Dermis blood vessel endothelial cell (primary cell): ENCODE data around the gene LAPTM5. TPM values are rescaled to one million over a fixed set of nuclear protein-coding genes. Genes with fewer than 3 reads are reported as not detected.
A peak's percentile ranks its signal among the peaks of the same experiment; 100 is the strongest.

Experiments
- DNase-seq: peaks from one replicate; pipeline ENCODE4 v3.0.0; 2010
- total RNA-seq: library from RNA; depleted of rRNA; stranded (reverse); fragments of >200 nt; gene quantifications from 2 replicates; pipeline ENCODE4 v1.2.3, GENCODE V29; 2014

Gene LAPTM5
- total RNA-seq, 1 donor from 2014 or later, result 23.1 TPM

GRCh38 chr1:30755334-30755733 lies 2.2 kb downstream of the LAPTM5 start:
- DNase-seq, result no peak

DNA sequence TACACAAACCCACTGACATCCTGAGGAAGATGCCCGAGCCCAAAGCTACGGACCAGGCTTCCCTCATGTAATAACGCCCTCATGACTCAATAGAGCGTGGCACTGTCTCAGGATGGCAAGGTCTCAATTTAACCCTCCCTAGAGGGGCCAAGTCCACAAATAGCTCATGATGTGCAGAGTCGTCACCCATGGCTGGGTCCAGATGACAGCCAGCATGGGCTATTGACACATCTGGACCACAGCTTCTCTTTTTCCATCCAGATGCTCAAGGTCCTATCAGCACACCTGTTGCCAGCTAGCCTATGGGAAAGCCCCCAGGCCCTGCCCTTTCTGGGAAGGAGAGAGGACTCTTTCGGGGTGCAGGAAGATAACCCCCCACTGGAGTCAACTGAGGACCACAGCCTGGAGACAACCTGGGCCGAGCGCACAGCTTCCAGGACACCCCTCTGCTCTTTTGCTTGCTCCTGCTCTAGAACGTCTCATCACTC lies 2.8 kb downstream of the LAPTM5 start:
- no peak for DNase-seq

DNA sequence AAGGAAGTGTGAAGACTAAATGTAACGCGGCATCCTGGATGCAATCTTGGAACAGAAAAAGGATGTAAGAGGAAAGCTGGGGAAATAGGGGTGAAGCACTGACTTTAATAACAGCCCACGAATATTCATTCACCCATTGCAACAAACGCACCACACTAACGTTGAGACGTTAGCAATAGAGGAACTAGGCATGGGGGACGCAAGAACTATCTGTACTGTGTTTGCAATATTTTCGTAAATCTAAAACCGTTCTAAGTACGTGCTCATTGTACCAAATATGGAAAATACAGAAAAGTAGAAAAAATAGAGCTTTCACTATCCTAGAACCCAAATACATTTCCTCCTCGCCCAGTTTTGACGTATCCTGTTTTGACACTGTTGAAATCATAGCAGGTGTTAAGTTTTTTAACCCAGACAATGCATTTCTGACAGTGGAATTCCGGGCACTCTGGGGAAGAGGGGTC lies 3.9 kb downstream of the LAPTM5 start:
- no peak for DNase-seq

DNA sequence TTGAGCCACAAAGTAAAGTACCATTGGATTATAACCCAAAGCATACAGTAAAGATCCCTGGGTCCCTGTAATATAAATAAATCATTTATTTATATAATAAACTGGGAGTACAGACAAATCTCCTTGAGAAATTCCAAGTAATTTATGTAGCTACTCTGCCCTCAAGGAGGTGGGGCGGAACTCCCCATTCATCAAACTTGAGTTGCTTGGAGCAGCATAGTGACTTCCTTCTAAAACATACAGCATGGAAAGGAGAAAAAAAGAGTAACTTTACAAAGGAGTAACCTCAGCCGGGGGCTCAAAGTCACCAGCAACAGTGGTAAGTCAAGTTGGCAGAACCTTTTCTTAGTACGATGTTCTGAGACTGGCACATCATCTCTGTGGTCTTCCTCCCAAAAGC lies 4.5 kb downstream of the LAPTM5 start:
- no peak for DNase-seq

- peak; percentile 20 for DNase-seq
These were observed 5.0 kb downstream of the LAPTM5 start for GRCh38 chr1:30752651-30752908.

GRCh38 chr1:30751830-30752650 lies 5.5 kb downstream of the LAPTM5 start:
- no peak for DNase-seq

DNA sequence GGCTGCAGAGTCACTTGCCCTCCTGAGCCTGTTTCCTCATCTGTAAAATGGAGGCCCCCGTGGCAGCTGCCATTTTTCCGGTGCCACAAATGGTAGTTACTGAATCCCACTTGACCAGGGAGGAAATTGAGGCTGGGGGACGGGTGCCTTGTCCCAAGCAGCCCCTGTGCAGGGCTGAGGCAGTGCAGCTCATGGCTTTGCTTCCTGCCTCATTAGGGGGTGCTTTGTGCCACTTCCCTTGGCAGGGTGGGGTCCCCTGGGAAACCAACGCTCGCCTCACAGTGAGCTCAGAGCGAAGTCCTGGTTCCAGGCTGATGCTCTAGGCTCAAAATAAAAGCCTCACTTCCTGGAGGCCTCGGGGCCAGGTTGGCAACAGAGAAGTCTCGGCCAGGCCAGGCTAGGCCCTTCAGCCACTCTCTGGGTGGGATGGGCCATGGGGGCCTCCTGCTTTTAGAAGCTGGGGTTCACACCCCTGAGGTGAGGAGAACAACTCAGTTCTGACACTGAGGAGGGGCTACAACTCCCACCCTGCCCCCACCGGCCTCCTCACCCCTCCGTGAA lies 6.8 kb downstream of the LAPTM5 start:
- DNase-seq, result no peak

DNA sequence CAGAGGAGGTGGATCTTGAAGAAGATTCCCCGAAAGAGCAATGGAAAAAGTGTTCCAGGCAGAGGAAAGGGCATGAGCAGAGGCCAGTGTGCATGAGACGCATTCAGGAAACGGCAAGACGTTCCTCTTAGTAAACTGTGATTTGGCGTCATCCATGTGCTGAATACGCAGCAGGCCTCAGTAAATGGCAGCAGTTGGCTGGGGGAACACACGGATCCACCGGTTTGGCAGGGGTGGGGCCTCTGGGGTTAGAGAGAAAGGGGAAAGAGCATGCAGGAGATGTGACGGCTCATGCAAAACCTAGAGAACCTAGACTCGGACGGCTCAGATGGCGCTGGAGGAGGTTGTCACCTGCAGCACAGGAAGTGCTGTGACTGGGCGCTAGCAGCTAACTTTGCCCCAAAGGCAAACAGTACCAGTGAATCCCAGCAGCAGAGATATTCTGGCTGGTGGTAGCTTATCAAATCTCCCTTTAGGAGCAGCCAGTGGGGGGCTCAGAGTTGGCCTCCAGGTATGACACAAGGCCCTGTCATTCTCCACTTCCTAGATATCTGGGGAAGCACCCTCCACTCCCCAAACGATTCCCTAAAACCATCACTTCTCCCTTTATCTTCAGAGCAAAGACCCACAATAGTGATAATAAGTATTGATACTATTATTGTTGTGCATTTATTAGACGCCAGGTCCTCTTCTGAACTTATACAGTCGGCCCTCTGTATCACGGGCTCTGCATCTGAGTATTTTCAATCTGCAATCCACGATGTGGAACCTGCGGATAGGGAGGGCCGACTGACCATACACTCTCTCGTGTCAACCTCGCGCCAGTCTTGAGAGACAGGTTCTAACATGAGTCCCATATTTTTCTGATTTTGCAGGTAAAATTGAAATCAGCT lies 7.6 kb downstream of the LAPTM5 start:
- no peak for DNase-seq

DNA sequence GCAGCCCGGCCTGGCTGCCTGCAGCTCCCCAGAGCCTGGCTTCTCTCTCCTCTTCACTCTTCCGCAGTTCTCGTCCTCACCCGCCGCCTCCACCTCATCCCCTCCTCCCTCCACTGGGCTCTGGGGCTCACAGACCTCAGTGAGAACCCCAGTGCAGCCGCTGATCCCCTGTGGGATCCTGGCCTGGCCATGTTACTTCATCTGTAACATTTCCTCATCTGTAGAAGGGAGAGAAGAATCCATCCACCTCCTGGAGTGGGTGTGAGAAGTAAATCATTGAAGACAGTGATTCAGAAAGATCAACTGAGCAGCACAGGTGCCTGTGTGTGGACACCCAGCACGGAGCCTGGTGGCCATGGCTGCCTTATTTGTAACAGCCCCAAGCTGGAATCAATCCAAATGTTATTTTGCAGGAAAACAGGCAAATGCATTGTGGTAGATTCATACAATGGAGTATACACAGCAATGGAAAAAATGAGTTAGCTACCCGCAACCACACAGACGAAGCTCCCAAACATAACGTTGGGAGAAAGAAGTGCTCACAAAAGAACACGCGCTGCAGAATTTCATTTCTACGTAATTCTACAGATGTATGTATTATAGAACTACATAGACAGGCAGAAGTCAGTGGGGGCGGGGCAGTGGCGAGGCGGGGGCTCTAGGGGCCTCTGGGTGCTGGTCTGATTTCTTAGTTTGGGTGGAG lies 8.7 kb downstream of the LAPTM5 start:
- DNase-seq, result peak; percentile 63

GRCh38 chr1:30748098-30748698 lies 9.4 kb downstream of the LAPTM5 start:
- DNase-seq, result no peak

DNA sequence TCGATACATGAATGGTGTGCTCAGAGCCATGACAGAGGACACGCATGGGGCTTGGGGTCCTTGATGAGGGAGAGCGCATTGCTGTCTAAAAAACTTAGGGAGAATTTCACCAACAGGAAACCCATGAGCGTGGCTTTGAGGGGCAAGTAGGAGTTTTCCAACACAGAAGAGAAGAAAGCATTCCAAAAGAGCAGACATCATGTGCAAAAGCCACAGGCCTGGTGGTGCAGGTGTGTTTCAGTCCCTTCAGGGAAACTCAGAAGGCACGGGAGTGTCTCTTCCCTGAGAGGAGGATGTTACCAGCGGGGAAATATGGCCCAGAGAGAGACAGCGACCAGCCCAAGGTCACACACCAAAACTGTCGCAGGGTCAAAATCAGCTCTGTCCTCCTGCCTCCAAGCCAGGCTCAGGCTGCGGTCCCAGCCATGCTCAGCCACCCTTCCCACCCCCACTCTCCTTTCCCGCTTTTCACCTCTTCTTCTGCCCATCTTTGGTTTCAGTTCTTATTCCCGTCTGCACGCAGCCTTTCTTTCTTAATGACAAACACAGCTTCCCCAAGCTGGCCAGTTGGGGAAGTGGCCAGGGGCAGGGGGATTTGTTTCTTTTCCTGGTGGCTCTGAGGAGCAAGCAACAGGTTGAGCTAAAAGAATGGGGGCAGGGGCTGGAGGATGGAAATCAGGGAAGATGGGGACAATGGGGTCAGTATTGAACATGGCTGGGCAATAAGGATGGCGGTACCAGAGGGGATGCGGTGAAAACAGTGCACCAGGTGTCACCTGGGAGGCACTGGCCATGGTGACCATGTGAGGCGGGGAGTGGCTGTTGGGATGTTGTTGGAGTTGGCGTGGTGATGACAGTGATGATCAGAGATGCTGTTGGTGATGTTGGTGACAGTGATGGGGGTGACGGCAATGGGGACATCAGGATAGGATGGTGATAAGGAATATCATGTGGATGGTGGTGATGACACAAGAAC lies 10.3 kb downstream of the LAPTM5 start:
- no peak for DNase-seq

- no peak for DNase-seq
These were observed 11.2 kb downstream of the LAPTM5 start for GRCh38 chr1:30746212-30747032.

- no peak for DNase-seq
These were observed 11.8 kb downstream of the LAPTM5 start for GRCh38 chr1:30745834-30746208.

- DNase-seq, result no peak
These were observed 12.3 kb downstream of the LAPTM5 start for GRCh38 chr1:30745156-30745833.

GRCh38 chr1:30744060-30744756 lies 13.4 kb downstream of the LAPTM5 start:
- DNase-seq, result no peak

DNA sequence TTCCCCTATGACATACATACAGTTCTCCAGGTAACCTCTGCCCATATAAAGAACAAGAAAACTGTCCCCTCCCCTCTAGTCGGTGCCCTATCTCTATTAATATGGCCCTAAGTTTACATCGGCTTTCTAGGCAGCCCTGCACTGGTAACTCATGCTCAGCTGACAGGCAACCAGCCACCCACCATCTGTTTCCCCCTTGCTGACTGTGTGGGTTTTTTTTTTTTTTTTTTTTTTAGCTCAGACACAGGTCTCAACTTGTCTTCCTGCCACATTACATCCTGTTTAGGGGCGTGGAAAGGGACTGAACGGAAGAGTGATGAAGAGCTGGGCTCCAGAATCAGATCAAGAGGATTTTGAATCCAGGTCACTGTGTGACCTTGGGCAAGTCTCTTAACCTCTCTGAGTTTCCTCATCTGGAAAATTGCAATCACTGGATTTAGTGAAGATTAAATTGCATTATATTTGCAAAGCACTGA lies 14.0 kb downstream of the LAPTM5 start:
- peak; percentile 68 for DNase-seq

DNA sequence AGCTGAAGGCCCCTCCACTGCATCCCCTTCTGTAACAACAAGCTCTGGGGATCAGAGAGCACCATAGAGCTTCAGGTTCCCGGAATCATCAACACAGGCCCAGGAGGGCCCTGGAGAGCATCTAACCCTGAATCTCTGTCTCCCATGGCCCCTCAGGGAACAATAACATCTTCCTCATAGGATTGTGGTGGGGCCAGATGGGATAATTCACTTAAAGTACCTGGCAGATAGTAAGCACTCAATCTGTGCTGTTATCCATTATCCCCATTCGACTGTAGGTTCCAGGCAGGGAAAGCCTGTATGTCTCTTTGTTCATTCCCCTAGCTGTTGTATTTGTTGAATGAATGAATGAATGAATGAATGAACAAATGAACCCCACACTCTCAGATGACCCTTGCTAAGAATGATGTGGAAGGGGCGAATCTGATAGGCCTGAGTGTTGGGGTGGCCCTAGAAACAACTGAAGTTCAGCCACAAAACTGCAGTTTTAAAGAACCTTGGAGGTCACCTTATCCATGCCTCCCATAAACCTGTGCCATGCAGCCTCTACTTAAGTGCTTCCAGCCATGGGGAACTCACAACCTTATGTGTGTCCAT lies 14.5 kb downstream of the LAPTM5 start:
- DNase-seq, result no peak

DNA sequence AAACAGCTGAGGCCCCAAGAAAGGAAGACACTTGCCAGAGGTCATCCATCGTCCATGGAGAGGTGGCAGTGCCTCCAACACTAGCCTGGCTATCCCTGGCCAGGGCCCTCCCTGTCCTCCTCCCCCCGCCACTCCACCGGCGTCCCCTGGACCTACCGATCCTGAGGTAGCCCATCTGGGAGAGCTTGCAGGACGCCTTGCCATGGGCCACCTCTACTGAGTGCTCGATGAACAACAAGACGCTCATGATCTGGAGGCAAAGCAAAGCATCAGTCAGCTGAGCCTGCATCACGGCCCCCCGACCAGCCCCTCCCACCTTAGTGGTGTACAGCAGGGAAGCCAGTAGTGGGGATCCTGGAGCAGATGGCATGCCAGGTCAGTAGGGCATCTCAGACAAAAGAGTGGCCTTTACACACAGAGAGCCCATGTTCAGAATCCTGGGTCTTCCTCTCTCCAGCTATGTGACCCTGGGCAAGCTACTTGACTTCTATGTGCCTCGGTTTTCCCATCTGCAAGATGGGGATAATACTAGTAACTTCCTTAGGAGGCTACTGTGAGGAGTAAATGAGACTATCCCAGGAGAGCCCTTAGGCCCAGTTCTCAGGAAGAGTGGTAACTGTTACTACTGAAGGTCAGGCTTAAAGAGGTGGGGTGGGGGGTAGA lies 15.1 kb downstream of the LAPTM5 start:
- DNase-seq, result no peak
